Measurements from ENCODE around the gene BLMH.

The BLMH gene

GRCh38 chr17:30291543-30292285 lies at the start of gene BLMH:
BLMH (minus strand) TSS chr17:30291944; CDS start chr17:30291819, 125 bp downstream.
- no peaks in the 10 kb centered on the region for H3K27me3 ChIP-seq (ENCODE audit: control insufficient read depth in 1 of 2, insufficient read depth in 2 of 2, low read length in 2 of 2)
- H3K9ac ChIP-seq (ENCODE audit: low read length in 2 of 2), result peak within 1 kb of the TSS; percentile 72 to 90
- peaks cover 7% of the 10 kb centered on the region for H3K4me1 ChIP-seq (ENCODE audit: control insufficient read depth, insufficient read depth, low read length)
- peak within 1 kb of the TSS; percentile 60 for H3K27ac ChIP-seq (ENCODE audit: low read length)
- H3K9me3 ChIP-seq (ENCODE audit: control insufficient read depth in 2 of 2, low read length in 2 of 2), result no peaks in the 10 kb centered on the region
- peaks cover 6 to 9% of the 10 kb centered on the region in 2 donors for H3K36me3 ChIP-seq (ENCODE audit: control insufficient read depth in 2 of 2, insufficient read depth in 2 of 2, low read length in 2 of 2)
- peak within 1 kb of the TSS; percentile 90 to 94 for H3K4me3 ChIP-seq (ENCODE audit: low read length in 2 of 2)

- Histone ChIP-seq H3K4me1 (ENCODE audit: control insufficient read depth, insufficient read depth, low read length) (peaks cover 2% of the 10 kb centered on the region), H3K27ac (ENCODE audit: low read length) (peak overlapping the region; percentile 6), H3K27me3 (ENCODE audit: control insufficient read depth in 1 of 2, insufficient read depth in 2 of 2, low read length in 2 of 2) (no peaks in the 10 kb centered on the region), H3K4me3 (ENCODE audit: low read length in 2 of 2) (no peak overlapping the region), H3K9ac (ENCODE audit: low read length in 2 of 2) (peak overlapping the region in 1 of 2 donors; percentile 22), H3K9me3 (ENCODE audit: control insufficient read depth in 2 of 2, low read length in 2 of 2) (no peaks in the 10 kb centered on the region), H3K36me3 (ENCODE audit: control insufficient read depth in 2 of 2, insufficient read depth in 2 of 2, low read length in 2 of 2) (no peaks in the 10 kb centered on the region)
These were observed 49.1 kb upstream of the BLMH start for GRCh38 chr17:30340801-30341356.

- no peak overlapping the region for H3K9ac ChIP-seq (ENCODE audit: low read length in 2 of 2)
- no peaks in the 10 kb centered on the region for H3K9me3 ChIP-seq (ENCODE audit: control insufficient read depth in 2 of 2, low read length in 2 of 2)
- H3K27ac ChIP-seq (ENCODE audit: low read length), result no peak overlapping the region
- peaks cover 2% of the 10 kb centered on the region for H3K4me1 ChIP-seq (ENCODE audit: control insufficient read depth, insufficient read depth, low read length)
- no peak overlapping the region for H3K4me3 ChIP-seq (ENCODE audit: low read length in 2 of 2)
- H3K27me3 ChIP-seq (ENCODE audit: control insufficient read depth in 1 of 2, insufficient read depth in 2 of 2, low read length in 2 of 2), result no peaks in the 10 kb centered on the region
- no peaks in the 10 kb centered on the region for H3K36me3 ChIP-seq (ENCODE audit: control insufficient read depth in 2 of 2, insufficient read depth in 2 of 2, low read length in 2 of 2)
These were observed 47.3 kb upstream of the BLMH start for GRCh38 chr17:30339086-30339485.

GRCh38 chr17:30337393-30337999 lies 45.8 kb upstream of the BLMH start:
- H3K27ac ChIP-seq (ENCODE audit: low read length), result no peak overlapping the region
- no peaks in the 10 kb centered on the region for H3K9me3 ChIP-seq (ENCODE audit: control insufficient read depth in 2 of 2, low read length in 2 of 2)
- H3K4me3 ChIP-seq (ENCODE audit: low read length in 2 of 2), result no peak overlapping the region
- H3K4me1 ChIP-seq (ENCODE audit: control insufficient read depth, insufficient read depth, low read length), result peaks cover 2% of the 10 kb centered on the region
- H3K27me3 ChIP-seq (ENCODE audit: control insufficient read depth in 1 of 2, insufficient read depth in 2 of 2, low read length in 2 of 2), result no peaks in the 10 kb centered on the region
- H3K36me3 ChIP-seq (ENCODE audit: control insufficient read depth in 2 of 2, insufficient read depth in 2 of 2, low read length in 2 of 2), result no peaks in the 10 kb centered on the region
- no peak overlapping the region for H3K9ac ChIP-seq (ENCODE audit: low read length in 2 of 2)

GRCh38 chr17:30336369-30337171 lies 44.8 kb upstream of the BLMH start:
- no peaks in the 10 kb centered on the region for H3K9me3 ChIP-seq (ENCODE audit: control insufficient read depth in 2 of 2, low read length in 2 of 2)
- no peak overlapping the region for H3K4me3 ChIP-seq (ENCODE audit: low read length in 2 of 2)
- H3K27ac ChIP-seq (ENCODE audit: low read length), result no peak overlapping the region
- peaks cover 2% of the 10 kb centered on the region for H3K4me1 ChIP-seq (ENCODE audit: control insufficient read depth, insufficient read depth, low read length)
- no peaks in the 10 kb centered on the region for H3K36me3 ChIP-seq (ENCODE audit: control insufficient read depth in 2 of 2, insufficient read depth in 2 of 2, low read length in 2 of 2)
- H3K27me3 ChIP-seq (ENCODE audit: control insufficient read depth in 1 of 2, insufficient read depth in 2 of 2, low read length in 2 of 2), result no peaks in the 10 kb centered on the region
- H3K9ac ChIP-seq (ENCODE audit: low read length in 2 of 2), result no peak overlapping the region

- no peak overlapping the region for H3K4me3 ChIP-seq (ENCODE audit: low read length in 2 of 2)
- no peaks in the 10 kb centered on the region for H3K36me3 ChIP-seq (ENCODE audit: control insufficient read depth in 2 of 2, insufficient read depth in 2 of 2, low read length in 2 of 2)
- H3K9ac ChIP-seq (ENCODE audit: low read length in 2 of 2), result no peak overlapping the region
- no peak overlapping the region for H3K27ac ChIP-seq (ENCODE audit: low read length)
- H3K4me1 ChIP-seq (ENCODE audit: control insufficient read depth, insufficient read depth, low read length), result no peaks in the 10 kb centered on the region
- H3K27me3 ChIP-seq (ENCODE audit: control insufficient read depth in 1 of 2, insufficient read depth in 2 of 2, low read length in 2 of 2), result no peaks in the 10 kb centered on the region
- H3K9me3 ChIP-seq (ENCODE audit: control insufficient read depth in 2 of 2, low read length in 2 of 2), result no peaks in the 10 kb centered on the region
These were observed 42.7 kb upstream of the BLMH start for GRCh38 chr17:30334421-30334820.

GRCh38 chr17:30333503-30334360 lies 42.0 kb upstream of the BLMH start, which contains the start of gene TMIGD1:
TMIGD1 (minus strand) TSS chr17:30334057; CDS start chr17:30332133, 1,924 bp downstream.
- Histone ChIP-seq H3K9me3 (ENCODE audit: control insufficient read depth in 2 of 2, low read length in 2 of 2) (no peaks in the 10 kb centered on the region), H3K36me3 (ENCODE audit: control insufficient read depth in 2 of 2, insufficient read depth in 2 of 2, low read length in 2 of 2) (no peaks in the 10 kb centered on the region), H3K27me3 (ENCODE audit: control insufficient read depth in 1 of 2, insufficient read depth in 2 of 2, low read length in 2 of 2) (no peaks in the 10 kb centered on the region), H3K4me1 (ENCODE audit: control insufficient read depth, insufficient read depth, low read length) (no peaks in the 10 kb centered on the region), H3K4me3 (ENCODE audit: low read length in 2 of 2) (no peak within 1 kb of the TSS), H3K9ac (ENCODE audit: low read length in 2 of 2) (no peak within 1 kb of the TSS), H3K27ac (ENCODE audit: low read length) (no peak within 1 kb of the TSS)

- Histone ChIP-seq H3K9ac (ENCODE audit: low read length in 2 of 2) (no peak overlapping the region), H3K9me3 (ENCODE audit: control insufficient read depth in 2 of 2, low read length in 2 of 2) (no peaks in the 10 kb centered on the region), H3K36me3 (ENCODE audit: control insufficient read depth in 2 of 2, insufficient read depth in 2 of 2, low read length in 2 of 2) (no peaks in the 10 kb centered on the region), H3K4me1 (ENCODE audit: control insufficient read depth, insufficient read depth, low read length) (no peaks in the 10 kb centered on the region), H3K4me3 (ENCODE audit: low read length in 2 of 2) (no peak overlapping the region), H3K27me3 (ENCODE audit: control insufficient read depth in 1 of 2, insufficient read depth in 2 of 2, low read length in 2 of 2) (peaks cover 0 to 2% of the 10 kb centered on the region in 2 donors), H3K27ac (ENCODE audit: low read length) (no peak overlapping the region)
These were observed 40.4 kb upstream of the BLMH start for GRCh38 chr17:30332057-30332542.

- no peak overlapping the region for H3K9ac ChIP-seq (ENCODE audit: low read length in 2 of 2)
- no peak overlapping the region for H3K27ac ChIP-seq (ENCODE audit: low read length)
- no peak overlapping the region for H3K4me3 ChIP-seq (ENCODE audit: low read length in 2 of 2)
- H3K4me1 ChIP-seq (ENCODE audit: control insufficient read depth, insufficient read depth, low read length), result no peaks in the 10 kb centered on the region
- no peaks in the 10 kb centered on the region for H3K36me3 ChIP-seq (ENCODE audit: control insufficient read depth in 2 of 2, insufficient read depth in 2 of 2, low read length in 2 of 2)
- H3K27me3 ChIP-seq (ENCODE audit: control insufficient read depth in 1 of 2, insufficient read depth in 2 of 2, low read length in 2 of 2), result peaks cover 0 to 2% of the 10 kb centered on the region in 2 donors
- no peaks in the 10 kb centered on the region for H3K9me3 ChIP-seq (ENCODE audit: control insufficient read depth in 2 of 2, low read length in 2 of 2)
These were observed 35.1 kb upstream of the BLMH start for GRCh38 chr17:30326809-30327208.

GRCh38 chr17:30324723-30325122 lies 33.0 kb upstream of the BLMH start:
- Histone ChIP-seq H3K4me3 (ENCODE audit: low read length in 2 of 2) (no peak overlapping the region), H3K27me3 (ENCODE audit: control insufficient read depth in 1 of 2, insufficient read depth in 2 of 2, low read length in 2 of 2) (peaks cover 0 to 2% of the 10 kb centered on the region in 2 donors), H3K27ac (ENCODE audit: low read length) (no peak overlapping the region), H3K4me1 (ENCODE audit: control insufficient read depth, insufficient read depth, low read length) (no peaks in the 10 kb centered on the region), H3K9ac (ENCODE audit: low read length in 2 of 2) (no peak overlapping the region), H3K9me3 (ENCODE audit: control insufficient read depth in 2 of 2, low read length in 2 of 2) (no peaks in the 10 kb centered on the region), H3K36me3 (ENCODE audit: control insufficient read depth in 2 of 2, insufficient read depth in 2 of 2, low read length in 2 of 2) (no peaks in the 10 kb centered on the region)

Measured in stomach smooth muscle (tissue), 2 donors.